Astrocyte of the spinal cord (primary cell): Measurements from ENCODE around the gene AMHR2.

Source experiments
- DNase-seq: peaks from one replicate; pipeline ENCODE4 v3.0.0; 2011; ENCODE audit warnings: low read depth, low spot score
- H3K4me3 ChIP-seq: 2 replicates; pipeline ENCODE4 v1.5.1; 2011; ENCODE audit warnings: low read depth, mild to moderate bottlenecking, low read length, moderate library complexity
- in situ Hi-C: cut with HindIII; loops from 2 replicates; pipeline ENCODE4 v1.10.0; 2017; ENCODE audit warnings: low sequenced_read_pairs
- TF ChIP-seq, protein P1 (sequence below): IDR thresholded peaks from 2 replicates; pipeline ENCODE4 v1.5.1; 2012; ENCODE audit warnings: low read depth, mild to moderate bottlenecking, low read length, inconsistent platforms

The AMHR2 gene

DNA sequence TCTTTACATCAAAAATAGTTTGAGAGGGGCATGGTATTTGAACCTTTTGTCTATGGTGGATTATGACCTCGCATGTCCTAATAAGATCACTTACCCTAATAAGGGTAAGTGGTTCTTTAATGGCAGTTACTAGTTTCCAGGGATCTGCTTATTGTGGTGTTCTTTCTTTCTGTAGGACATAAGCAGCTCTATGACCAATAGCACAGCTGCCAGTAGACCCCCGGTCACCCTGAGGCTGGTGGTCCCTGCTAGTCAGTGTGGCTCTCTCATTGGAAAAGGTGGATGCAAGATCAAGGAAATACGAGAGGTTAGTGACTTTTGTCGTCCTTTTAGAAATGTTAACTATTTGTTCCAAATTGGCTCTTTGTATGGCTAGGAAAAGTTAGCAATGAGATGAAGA lies 35.4 kb downstream of the AMHR2 start:
- no peak overlapping the region for H3K4me3 ChIP-seq
- TF ChIP-seq, protein P1, sequence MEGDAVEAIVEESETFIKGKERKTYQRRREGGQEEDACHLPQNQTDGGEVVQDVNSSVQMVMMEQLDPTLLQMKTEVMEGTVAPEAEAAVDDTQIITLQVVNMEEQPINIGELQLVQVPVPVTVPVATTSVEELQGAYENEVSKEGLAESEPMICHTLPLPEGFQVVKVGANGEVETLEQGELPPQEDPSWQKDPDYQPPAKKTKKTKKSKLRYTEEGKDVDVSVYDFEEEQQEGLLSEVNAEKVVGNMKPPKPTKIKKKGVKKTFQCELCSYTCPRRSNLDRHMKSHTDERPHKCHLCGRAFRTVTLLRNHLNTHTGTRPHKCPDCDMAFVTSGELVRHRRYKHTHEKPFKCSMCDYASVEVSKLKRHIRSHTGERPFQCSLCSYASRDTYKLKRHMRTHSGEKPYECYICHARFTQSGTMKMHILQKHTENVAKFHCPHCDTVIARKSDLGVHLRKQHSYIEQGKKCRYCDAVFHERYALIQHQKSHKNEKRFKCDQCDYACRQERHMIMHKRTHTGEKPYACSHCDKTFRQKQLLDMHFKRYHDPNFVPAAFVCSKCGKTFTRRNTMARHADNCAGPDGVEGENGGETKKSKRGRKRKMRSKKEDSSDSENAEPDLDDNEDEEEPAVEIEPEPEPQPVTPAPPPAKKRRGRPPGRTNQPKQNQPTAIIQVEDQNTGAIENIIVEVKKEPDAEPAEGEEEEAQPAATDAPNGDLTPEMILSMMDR: no peak
- in situ Hi-C loops: no loop called here
- DNase-seq: no peak

- in situ Hi-C loops: no loop called here
- H3K4me3 ChIP-seq: no peak overlapping the region
- TF ChIP-seq, protein P1: no peak
- no peak for DNase-seq
Measured at GRCh38 chr12:53461059-53461458, 37.4 kb downstream of the AMHR2 start.

GRCh38 chr12:53461591-53461990 lies 37.9 kb downstream of the AMHR2 start:
- no peak overlapping the region for H3K4me3 ChIP-seq
- in situ Hi-C loops: no loop called here
- TF ChIP-seq, protein P1: no peak
- DNase-seq: no peak

DNA sequence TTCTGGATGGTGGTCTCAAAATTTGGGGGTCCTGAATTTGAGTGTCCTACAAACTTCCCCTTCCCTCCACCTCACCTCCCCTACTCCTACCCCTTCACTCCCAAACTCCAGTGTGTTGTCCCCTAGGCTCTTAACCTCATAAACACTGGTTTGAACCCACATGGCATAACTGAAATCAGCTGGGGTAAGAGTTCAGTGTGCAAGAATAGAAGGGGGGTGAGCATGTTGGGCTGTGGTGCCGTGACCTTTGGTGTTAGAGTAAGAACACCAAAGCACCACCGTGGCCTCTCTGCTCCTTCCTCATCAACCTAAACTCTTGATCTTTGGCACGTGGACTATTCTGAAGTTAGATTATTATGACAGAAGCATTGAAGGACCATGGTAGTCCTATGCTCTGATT lies 39.3 kb downstream of the AMHR2 start:
- in situ Hi-C loops: no loop called here
- no peak for DNase-seq
- TF ChIP-seq, protein P1: no peak
- H3K4me3 ChIP-seq: no peak overlapping the region

GRCh38 chr12:53463802-53464560 lies 40.3 kb downstream of the AMHR2 start:
- no peak overlapping the region for H3K4me3 ChIP-seq
- TF ChIP-seq, protein P1: no peak
- in situ Hi-C loops: no loop called here
- no peak for DNase-seq

- in situ Hi-C loops: no loop called here
- no peak overlapping the region for H3K4me3 ChIP-seq
- no peak for DNase-seq
- TF ChIP-seq, protein P1: no peak
Measured at GRCh38 chr12:53464685-53465418, 41.2 kb downstream of the AMHR2 start.
